Kidney tubule cell (primary cell): ENCODE results near the gene RMND5B.
"Not testable (repeated sequence)": the region's sequence is repeated elsewhere in the genome, so short reads cannot be mapped to it uniquely, and the experiment has no call there.

Source experiments
- DNase-seq: peaks from one replicate; pipeline ENCODE4 v3.0.0-alpha.2; 2018; ENCODE audit warnings: low spot score

RMND5B gene

GRCh38 chr5:178114325-178115135, 16.3 kb upstream of the RMND5B start:
- peak; percentile 47 for DNase-seq

- no peak for DNase-seq
Measured at GRCh38 chr5:178115136-178115813, 15.5 kb upstream of the RMND5B start.

GRCh38 chr5:178115814-178116142, 15.0 kb upstream of the RMND5B start:
- no peak for DNase-seq

GRCh38 chr5:178116143-178116885, 14.5 kb upstream of the RMND5B start:
- DNase-seq: no peak

DNA sequence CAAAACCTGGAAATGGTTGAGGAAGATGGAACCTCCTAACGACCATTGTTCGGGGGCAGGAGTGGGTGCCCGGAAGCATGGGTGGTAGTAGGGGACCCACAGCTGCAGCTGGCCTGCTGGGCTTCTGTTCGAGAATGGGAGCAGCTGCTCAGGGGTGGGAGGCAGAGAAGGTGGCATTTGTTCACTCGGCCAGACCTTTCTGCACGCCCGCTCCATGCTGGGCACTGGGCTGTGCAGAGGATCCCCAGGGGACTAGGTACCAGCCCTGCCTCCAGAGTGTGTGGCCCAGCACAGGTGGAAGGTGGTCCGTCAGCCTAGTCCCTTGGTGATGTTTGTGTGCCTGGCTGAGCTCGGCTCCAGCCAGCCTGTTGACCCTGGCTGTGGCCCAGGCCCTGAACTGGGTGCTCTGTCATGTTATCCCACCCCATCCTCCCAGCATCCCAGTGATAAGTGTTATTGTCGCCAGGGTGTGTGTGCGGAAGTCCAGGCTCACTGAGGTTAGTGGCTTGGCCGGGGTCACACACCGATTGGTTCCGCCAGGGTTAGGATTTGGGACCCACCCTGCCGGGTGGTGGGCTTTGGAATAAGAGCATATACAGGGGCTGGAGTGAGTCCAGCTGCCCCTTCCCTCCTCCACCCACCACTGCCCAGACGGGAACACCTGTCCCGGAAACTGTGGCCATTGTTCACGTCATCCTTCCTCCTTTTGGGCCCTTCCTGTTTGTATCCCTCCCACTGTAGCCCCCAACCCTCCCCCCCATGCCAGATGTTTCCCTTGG, 12.7 kb upstream of the RMND5B start:
- no peak for DNase-seq

- DNase-seq: no peak
Measured at GRCh38 chr5:178119915-178120606, 10.8 kb upstream of the RMND5B start.

DNA sequence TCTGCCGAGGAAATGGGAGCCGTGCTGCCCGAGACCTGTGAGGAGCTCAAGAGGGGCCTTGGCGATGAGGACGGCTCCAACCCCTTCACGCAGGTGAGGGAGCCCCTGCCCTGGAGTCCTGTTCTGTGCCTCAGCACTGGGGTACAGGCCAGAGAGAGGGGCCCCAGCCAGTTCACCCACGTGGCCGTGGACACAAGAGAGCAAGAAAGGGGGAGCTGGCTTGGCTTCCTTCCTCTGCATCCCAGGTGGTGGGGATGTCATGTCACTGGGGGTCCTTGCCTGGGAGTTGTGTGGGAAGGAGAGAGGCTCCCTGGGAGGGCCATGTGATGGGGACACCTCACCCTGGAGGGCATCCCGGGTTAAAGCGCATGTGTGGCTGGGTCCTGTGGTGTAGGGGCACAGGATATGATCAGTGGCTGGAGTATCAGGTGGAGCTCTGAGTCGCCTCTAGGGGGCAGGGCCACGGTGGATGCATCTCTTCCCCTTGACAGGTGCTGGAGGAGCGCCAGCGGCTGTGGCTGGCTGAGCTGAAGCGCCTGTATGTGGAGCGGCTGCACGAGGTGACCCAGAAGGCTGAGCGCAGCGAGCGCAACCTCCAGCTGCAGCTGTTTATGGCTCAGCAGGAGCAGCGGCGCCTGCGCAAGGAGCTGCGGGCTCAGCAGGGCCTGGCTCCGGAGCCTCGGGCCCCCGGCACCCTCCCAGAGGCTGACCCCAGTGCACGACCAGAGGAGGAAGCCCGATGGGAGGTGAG, 10.0 kb upstream of the RMND5B start:
- DNase-seq: peak; percentile 90

GRCh38 chr5:178121391-178122276, 9.2 kb upstream of the RMND5B start:
- no peak for DNase-seq

DNA sequence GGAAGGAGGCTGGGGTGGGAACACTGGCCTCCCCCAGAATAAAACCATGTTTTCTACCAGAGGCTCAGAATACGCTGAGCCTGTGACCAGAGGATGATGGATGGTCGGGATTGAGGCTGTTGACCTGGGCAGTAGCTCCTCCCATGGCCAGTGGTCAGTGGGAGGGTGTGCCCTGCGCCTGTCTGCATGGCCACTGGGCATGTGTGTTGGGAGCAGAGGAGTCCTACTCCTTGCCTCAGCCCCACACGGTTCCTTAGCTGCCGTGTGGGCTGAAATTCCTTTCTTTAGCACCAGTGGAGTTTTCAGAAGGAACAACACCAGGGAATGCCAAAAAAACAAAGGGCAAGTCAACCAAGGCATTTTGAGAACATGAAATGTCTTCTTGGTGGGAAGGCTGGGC, 8.5 kb upstream of the RMND5B start:
- DNase-seq: no peak

GRCh38 chr5:178123094-178123965, 7.5 kb upstream of the RMND5B start:
- DNase-seq: no peak

DNA sequence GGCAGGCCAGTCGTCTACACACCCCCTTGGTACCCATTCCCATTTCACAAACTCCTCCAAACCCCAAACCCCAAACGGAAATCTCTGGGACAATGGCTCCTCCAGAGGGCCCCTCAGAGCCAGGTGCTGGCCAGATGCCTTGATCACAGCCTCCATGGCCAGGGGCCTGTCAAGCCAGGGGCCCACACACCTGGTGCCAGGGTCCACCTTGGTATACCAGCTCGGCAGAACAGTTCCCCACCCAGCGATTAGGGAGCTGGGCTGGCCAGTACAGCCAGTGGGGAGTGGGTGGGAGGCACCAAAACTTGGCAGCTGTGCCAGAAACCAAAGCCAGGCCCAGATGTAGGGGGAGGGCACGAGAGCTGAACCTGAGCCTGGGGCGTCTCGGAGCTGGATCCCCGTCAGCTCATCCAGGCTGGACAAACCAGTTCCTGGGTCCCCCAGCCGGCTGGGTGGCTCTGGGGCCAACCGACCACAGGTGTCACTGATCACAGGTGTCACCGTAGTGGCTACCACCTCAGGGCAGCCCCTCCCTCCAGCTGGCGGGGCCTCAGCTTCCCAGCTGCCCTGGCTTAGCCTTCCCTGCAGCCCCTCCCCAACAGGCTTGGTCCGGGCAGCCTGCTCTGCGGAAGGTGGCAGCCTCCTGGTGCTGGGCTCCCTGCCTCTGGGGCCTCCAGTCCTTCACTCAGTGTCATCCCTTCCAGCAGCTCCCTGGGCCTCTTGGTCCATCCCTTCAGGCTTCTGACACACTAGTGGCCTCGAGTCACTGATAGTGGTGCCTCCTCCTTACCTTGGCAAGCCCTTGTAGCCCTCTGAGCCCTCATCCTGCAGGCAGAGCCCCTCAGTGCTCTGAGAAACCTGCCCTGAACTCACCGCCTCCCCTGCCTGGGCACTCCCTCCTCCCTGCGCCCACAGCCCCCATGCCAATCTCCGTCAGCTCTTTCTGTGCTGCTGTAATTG, 6.6 kb upstream of the RMND5B start:
- no peak for DNase-seq

DNA sequence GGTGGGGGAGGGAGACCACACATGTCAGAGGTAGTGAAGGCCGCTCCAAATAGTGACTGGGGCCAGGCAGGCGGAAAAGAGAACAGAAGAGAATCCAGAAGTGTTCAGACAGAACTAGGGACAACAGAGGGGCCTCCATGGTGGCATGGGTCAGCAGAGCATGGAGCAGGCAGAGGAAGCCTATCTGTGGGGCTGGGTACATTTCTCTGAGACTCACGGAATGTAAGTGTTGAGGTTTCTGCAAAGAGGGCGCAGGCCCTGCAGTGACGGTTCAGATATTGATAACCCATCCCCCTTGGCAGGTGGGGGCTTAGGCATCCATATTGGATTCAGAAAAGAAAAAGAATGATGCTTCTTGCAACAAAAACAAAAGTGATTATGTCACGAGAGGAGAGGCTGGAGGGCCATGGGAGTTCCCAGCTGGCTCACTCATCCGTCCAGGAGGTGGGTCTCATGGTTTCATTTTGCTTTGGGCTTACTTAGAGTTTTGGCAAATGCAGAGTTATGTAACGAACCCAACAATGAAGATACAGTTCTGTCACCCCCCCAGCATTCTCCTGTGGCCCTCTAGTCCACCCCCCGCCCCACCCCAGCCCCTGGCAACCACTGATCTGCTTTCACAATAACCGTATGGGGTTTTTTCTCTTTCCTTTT, 5.4 kb upstream of the RMND5B start:
- DNase-seq: no peak

GRCh38 chr5:178126556-178126955, 4.3 kb upstream of the RMND5B start:
- DNase-seq: no peak

- DNase-seq: not testable (repeated sequence)
Measured at GRCh38 chr5:178127300-178128009, 3.4 kb upstream of the RMND5B start.

GRCh38 chr5:178129296-178129695, 1.5 kb upstream of the RMND5B start:
- DNase-seq: no peak

- DNase-seq: not testable (repeated sequence)
Measured at GRCh38 chr5:178130234-178130575, 609 bp upstream of the RMND5B start.
